Memory B cell (primary cell): ENCODE data around the gene GPR156.

Source experiments
- ATAC-seq: fragments of 150-1000 bp; cut with Tn5 transposase; 2 replicates; pipeline ENCODE4 v1.10.0; 2021; ENCODE audit warnings: low read depth, mild to moderate bottlenecking, moderate library complexity
- DNase-seq, 2 donors: peaks; one replicate each; pipeline ENCODE4 v3.0.0; 2022; ENCODE audit warnings: low spot score in 2 of 2
- H3K27ac Mint-ChIP-seq: one replicate; pipeline ENCODE4 v1.8.0; 2022; ENCODE audit warnings: mild to moderate bottlenecking, moderate library complexity, mixed read lengths
- H3K27me3 Mint-ChIP-seq: one replicate; pipeline ENCODE4 v1.8.0; 2022; ENCODE audit warnings: mixed read lengths
- H3K36me3 Mint-ChIP-seq: one replicate; pipeline ENCODE4 v1.8.0; 2022; ENCODE audit warnings: mild to moderate bottlenecking, mixed read lengths
- H3K4me1 Mint-ChIP-seq: one replicate; pipeline ENCODE4 v1.8.0; 2022; ENCODE audit warnings: mixed read lengths
- H3K4me3 Mint-ChIP-seq: one replicate; pipeline ENCODE4 v1.8.0; 2022; ENCODE audit warnings: mild to moderate bottlenecking, moderate library complexity, mixed read lengths
- H3K9me3 Mint-ChIP-seq: one replicate; pipeline ENCODE4 v1.8.0; 2022; ENCODE audit warnings: mixed read lengths

GPR156 gene

DNA sequence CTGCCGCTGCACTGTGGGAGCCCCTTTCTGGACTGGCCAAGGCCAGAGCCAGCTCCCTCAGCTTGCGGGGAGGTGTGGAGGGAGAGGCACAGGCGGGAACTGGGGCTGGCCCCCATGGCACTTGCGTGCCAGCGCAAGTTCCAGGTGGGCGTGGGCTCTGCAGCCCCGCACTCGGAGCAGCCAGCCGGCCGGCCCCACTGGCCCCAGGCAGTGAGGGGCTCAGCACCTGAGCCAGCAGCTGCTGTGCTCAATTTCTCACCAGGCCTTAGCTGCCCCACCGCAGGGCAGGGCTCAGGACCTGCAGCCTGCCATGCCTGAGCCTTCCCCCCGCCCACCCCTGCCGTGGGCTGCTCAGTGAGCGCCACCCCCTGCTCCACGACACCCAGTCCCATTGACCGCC, 4.6 kb upstream of the GPR156 start:
- Mint-ChIP-seq H3K36me3 (peaks cover 3% of the 10 kb centered on the region), H3K4me3 (no peak overlapping the region), H3K27me3 (peaks cover 15% of the 10 kb centered on the region), H3K4me1 (peaks cover 2% of the 10 kb centered on the region), H3K9me3 (peaks cover 5% of the 10 kb centered on the region), H3K27ac (no peak overlapping the region)
- DNase-seq (no peak), ATAC-seq (no peak)

DNA sequence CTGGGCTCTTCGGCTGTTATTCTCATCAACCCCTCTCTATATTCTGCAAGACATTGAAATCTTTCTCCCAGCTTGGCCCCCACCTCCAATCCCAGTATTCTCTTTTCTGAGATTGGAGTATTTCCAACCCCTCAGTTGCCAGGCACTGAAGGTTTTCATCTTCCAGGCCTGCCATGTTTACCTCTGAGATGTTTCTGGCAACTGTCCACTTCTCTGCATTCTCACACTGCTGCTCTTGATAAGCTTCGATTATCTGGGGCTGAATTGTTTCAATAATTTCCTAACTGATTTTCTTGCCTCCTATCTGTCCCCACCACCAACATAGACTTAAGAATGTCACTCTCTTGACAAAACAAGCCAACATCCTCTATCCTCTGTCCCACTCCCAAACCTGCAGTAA, 1.4 kb upstream of the GPR156 start:
- Mint-ChIP-seq H3K27ac (no peak overlapping the region), H3K36me3 (no peaks in the 10 kb centered on the region), H3K4me3 (no peak overlapping the region), H3K4me1 (peaks cover 2% of the 10 kb centered on the region), H3K27me3 (peaks cover 21% of the 10 kb centered on the region), H3K9me3 (no peaks in the 10 kb centered on the region)
- no peak for DNase-seq
- no peak for ATAC-seq

GRCh38 chr3:120285508-120285841, 453 bp upstream of the GPR156 start:
- H3K4me3 Mint-ChIP-seq, result no peak overlapping the region
- H3K36me3 Mint-ChIP-seq, result no peaks in the 10 kb centered on the region
- H3K27me3 Mint-ChIP-seq, result peaks cover 28% of the 10 kb centered on the region
- no peaks in the 10 kb centered on the region for H3K9me3 Mint-ChIP-seq
- ATAC-seq, result no peak
- H3K4me1 Mint-ChIP-seq, result peaks cover 2% of the 10 kb centered on the region
- no peak overlapping the region for H3K27ac Mint-ChIP-seq
- DNase-seq, result no peak

- Mint-ChIP-seq H3K9me3 (peaks cover 2% of the 10 kb centered on the region), H3K4me1 (peaks cover 2% of the 10 kb centered on the region), H3K36me3 (no peaks in the 10 kb centered on the region), H3K27ac (no peak overlapping the region), H3K27me3 (peaks cover 18% of the 10 kb centered on the region), H3K4me3 (no peak overlapping the region)
- ATAC-seq (no peak), DNase-seq (no peak)
These were observed 3.8 kb downstream of the GPR156 start for GRCh38 chr3:120281261-120281660.

DNA sequence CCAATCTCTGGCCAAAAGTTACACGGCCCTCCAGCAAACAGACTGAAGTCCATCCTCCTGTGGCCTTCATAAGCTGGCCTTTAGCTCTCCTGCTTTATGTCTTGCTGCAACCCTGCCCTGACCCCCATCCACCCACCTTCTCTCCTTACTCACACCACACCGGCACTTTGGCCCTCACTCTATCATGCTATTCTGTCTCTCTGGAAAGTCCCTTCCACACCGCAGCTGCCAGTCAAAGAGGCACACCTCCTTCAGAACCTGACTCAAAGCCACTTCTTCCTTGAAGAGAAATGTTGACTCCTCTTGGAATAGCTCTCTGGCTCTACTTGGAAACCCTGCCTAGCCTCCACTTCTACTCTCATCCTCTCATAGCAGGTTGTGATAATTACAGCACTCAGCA, 4.5 kb downstream of the GPR156 start:
- H3K4me1 Mint-ChIP-seq, result peaks cover 2% of the 10 kb centered on the region
- H3K9me3 Mint-ChIP-seq, result peaks cover 2% of the 10 kb centered on the region
- peaks cover 19% of the 10 kb centered on the region for H3K27me3 Mint-ChIP-seq
- H3K27ac Mint-ChIP-seq, result no peak overlapping the region
- H3K4me3 Mint-ChIP-seq, result no peak overlapping the region
- no peak for ATAC-seq
- no peak for DNase-seq
- H3K36me3 Mint-ChIP-seq, result no peaks in the 10 kb centered on the region

DNA sequence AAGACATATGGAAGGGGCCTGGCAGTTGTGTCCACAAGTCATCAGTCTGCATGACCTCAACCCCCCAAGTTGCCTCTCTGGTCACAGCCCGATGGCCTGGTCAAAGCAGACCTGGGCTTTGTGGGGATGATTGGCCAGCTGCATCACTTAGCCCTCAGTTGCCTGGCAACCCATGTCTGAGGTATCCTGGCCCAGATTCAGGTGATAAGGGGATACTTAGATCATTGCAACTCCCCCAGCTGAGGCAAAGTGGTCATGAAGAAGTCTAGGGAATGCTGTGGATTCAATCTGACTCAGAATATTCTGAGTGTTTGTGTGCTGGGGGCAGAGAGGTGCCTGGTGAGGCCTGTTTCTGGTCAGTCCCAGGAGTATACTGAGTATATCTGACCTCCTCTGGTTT, 5.0 kb downstream of the GPR156 start:
- no peaks in the 10 kb centered on the region for H3K36me3 Mint-ChIP-seq
- H3K27ac Mint-ChIP-seq, result no peak overlapping the region
- no peak overlapping the region for H3K4me3 Mint-ChIP-seq
- peaks cover 19% of the 10 kb centered on the region for H3K27me3 Mint-ChIP-seq
- ATAC-seq (no peak), DNase-seq (no peak)
- H3K9me3 Mint-ChIP-seq, result peaks cover 2% of the 10 kb centered on the region
- H3K4me1 Mint-ChIP-seq, result peaks cover 2% of the 10 kb centered on the region

DNA sequence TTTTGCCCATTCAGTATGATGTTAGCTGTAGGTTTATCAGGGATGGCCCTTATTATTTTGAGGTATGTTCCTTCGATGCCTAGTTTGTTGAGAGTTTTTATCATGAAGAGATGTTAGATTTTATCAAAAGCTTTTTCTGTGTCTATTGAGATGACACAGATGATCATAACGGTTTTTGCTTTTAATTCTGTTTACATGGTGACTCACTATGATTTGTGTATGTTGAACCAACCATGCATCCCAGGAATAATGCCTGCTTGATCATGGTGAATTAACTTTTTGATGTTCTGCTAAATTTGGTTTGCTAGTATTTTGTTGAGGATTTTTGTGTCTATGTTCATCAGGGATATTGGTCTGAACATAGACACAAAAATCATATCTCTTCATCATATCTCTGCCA, 8.3 kb downstream of the GPR156 start:
- peaks cover 3% of the 10 kb centered on the region for H3K9me3 Mint-ChIP-seq
- no peaks in the 10 kb centered on the region for H3K36me3 Mint-ChIP-seq
- no peak overlapping the region for H3K4me3 Mint-ChIP-seq
- ATAC-seq (no peak), DNase-seq (no peak)
- H3K27ac Mint-ChIP-seq, result no peak overlapping the region
- H3K27me3 Mint-ChIP-seq, result peaks cover 11% of the 10 kb centered on the region
- no peaks in the 10 kb centered on the region for H3K4me1 Mint-ChIP-seq

GRCh38 chr3:120275618-120276017, 9.4 kb downstream of the GPR156 start:
- Mint-ChIP-seq H3K36me3 (no peaks in the 10 kb centered on the region), H3K4me3 (no peak overlapping the region), H3K27ac (no peak overlapping the region), H3K27me3 (peaks cover 6% of the 10 kb centered on the region), H3K4me1 (no peaks in the 10 kb centered on the region), H3K9me3 (peaks cover 3% of the 10 kb centered on the region)
- DNase-seq (no peak), ATAC-seq (no peak)

DNA sequence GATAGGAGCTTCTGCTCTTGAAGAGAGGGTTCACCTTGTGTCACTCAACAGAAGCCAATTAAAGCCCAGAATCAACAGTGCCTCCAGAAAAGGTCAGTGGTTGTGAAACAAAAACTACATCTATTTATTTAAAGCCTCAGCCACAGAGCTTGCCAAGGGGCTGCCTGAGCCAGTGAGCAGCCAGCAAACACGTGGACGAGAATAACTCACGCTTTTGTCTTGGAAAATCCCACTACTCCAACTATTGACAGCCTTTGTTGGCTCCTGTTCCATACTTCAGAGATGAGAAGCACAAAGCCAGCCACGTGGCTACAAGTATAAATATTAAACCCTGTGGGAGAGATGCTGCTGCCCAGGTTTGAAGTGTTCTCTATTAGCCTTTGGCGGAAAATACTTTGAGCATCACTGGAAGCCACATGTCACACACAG, 10.3 kb downstream of the GPR156 start:
- peaks cover 5% of the 10 kb centered on the region for H3K27me3 Mint-ChIP-seq
- no peak overlapping the region for H3K27ac Mint-ChIP-seq
- H3K4me1 Mint-ChIP-seq, result no peaks in the 10 kb centered on the region
- H3K9me3 Mint-ChIP-seq, result peaks cover 3% of the 10 kb centered on the region
- no peaks in the 10 kb centered on the region for H3K36me3 Mint-ChIP-seq
- no peak for ATAC-seq
- no peak for DNase-seq
- no peak overlapping the region for H3K4me3 Mint-ChIP-seq

- H3K36me3 Mint-ChIP-seq, result no peaks in the 10 kb centered on the region
- peaks cover 3% of the 10 kb centered on the region for H3K27me3 Mint-ChIP-seq
- no peak for DNase-seq
- H3K4me1 Mint-ChIP-seq, result no peaks in the 10 kb centered on the region
- ATAC-seq, result no peak
- H3K4me3 Mint-ChIP-seq, result no peak overlapping the region
- H3K27ac Mint-ChIP-seq, result no peak overlapping the region
- peaks cover 1% of the 10 kb centered on the region for H3K9me3 Mint-ChIP-seq
These were observed 12.7 kb downstream of the GPR156 start for GRCh38 chr3:120272286-120272685.

DNA sequence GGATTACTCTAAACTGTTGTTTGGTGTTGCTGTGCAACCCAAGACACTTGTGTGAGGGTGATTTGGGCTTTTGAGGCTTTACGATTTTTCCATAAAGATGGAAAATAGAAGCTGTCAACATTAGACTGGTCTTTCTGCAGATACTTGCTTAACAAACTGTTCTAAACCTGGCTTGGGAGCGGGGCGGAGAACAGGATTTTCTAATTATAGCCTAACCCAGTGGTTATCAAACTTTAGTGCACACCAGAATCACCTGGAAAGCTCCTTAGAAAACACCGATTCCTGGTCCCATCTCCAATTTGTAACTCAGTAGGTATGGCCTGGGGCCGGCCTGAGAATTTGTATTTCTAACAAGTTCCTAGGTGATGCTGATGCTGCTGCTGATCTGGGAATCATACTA, 19.0 kb downstream of the GPR156 start:
- no peaks in the 10 kb centered on the region for H3K36me3 Mint-ChIP-seq
- no peak overlapping the region for H3K4me3 Mint-ChIP-seq
- no peaks in the 10 kb centered on the region for H3K9me3 Mint-ChIP-seq
- peaks cover 6% of the 10 kb centered on the region for H3K27me3 Mint-ChIP-seq
- no peak overlapping the region for H3K27ac Mint-ChIP-seq
- H3K4me1 Mint-ChIP-seq, result no peaks in the 10 kb centered on the region
- DNase-seq (no peak), ATAC-seq (no peak)

DNA sequence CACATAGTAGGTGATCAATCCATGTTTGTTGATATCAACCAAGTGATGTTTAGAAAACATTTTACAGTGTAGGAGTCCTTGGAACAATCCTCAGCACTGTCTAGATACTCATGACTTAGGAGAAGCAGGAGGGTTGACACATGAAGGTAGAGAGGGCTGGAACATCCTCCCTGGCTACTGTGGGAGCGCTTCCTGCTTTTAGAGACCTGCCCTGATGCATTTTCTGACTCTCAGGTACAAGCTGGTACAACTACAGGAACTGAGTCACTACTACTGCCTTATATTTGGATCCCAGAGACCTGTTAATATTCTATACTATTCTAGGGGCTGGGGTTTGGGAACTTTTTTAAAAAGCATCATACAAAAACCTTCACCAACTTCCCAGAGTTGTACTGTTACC, 20.1 kb downstream of the GPR156 start:
- Mint-ChIP-seq H3K36me3 (no peaks in the 10 kb centered on the region), H3K4me3 (no peak overlapping the region), H3K4me1 (no peaks in the 10 kb centered on the region), H3K9me3 (no peaks in the 10 kb centered on the region), H3K27ac (no peak overlapping the region), H3K27me3 (peaks cover 6% of the 10 kb centered on the region)
- ATAC-seq (no peak), DNase-seq (no peak)

GRCh38 chr3:120263792-120264191, 21.2 kb downstream of the GPR156 start:
- Mint-ChIP-seq H3K27me3 (peaks cover 6% of the 10 kb centered on the region), H3K4me3 (no peak overlapping the region), H3K4me1 (no peaks in the 10 kb centered on the region), H3K27ac (no peak overlapping the region), H3K36me3 (no peaks in the 10 kb centered on the region), H3K9me3 (no peaks in the 10 kb centered on the region)
- DNase-seq, result no peak
- no peak for ATAC-seq

DNA sequence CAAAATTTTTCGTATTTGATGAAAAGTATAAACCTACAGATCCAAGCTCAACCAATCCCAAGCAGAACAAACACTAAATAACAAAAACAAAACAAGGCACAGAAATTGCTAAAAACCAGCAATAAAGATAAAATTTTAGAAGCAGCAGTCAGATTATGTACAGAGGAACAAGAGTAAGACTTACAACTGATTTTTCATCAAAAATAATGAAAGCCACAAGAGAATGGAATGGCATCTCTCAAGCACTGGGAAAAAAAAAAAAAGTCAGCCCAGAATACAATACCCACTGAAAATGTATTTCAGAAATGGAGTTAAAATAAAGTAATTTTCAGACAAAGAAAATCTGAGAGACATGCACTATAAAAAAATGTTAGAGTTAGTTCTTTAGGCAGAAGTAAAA, 27.0 kb downstream of the GPR156 start:
- H3K27ac Mint-ChIP-seq, result no peak overlapping the region
- no peaks in the 10 kb centered on the region for H3K4me1 Mint-ChIP-seq
- no peak overlapping the region for H3K4me3 Mint-ChIP-seq
- peaks cover 3% of the 10 kb centered on the region for H3K27me3 Mint-ChIP-seq
- ATAC-seq (no peak), DNase-seq (no peak)
- peaks cover 2% of the 10 kb centered on the region for H3K36me3 Mint-ChIP-seq
- peaks cover 14% of the 10 kb centered on the region for H3K9me3 Mint-ChIP-seq

DNA sequence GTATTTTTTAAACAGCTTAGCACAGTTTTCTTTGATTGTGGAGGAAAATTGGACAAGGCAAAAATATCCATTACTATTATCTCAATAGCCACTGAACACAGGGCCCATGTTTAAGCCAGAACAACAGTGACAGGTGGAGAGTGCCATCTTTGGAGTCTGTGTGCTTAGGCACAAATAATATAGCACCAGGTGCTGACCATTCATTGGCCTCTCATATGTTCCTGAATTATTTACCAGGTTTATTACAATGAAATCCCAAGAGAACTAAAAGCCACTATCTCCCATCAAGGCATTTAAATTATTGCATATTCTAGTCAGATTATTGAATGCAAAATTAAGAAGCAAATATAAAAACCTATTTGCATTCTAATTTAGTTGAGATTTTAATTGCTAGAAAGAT, 39.6 kb downstream of the GPR156 start:
- no peak for ATAC-seq
- H3K27ac Mint-ChIP-seq, result no peak overlapping the region
- H3K36me3 Mint-ChIP-seq, result peaks cover 2% of the 10 kb centered on the region
- peaks cover 13% of the 10 kb centered on the region for H3K27me3 Mint-ChIP-seq
- peaks cover 3% of the 10 kb centered on the region for H3K4me1 Mint-ChIP-seq
- no peaks in the 10 kb centered on the region for H3K9me3 Mint-ChIP-seq
- DNase-seq, result no peak
- H3K4me3 Mint-ChIP-seq, result no peak overlapping the region

GRCh38 chr3:120244834-120245225, 40.2 kb downstream of the GPR156 start:
- Mint-ChIP-seq H3K27ac (no peak overlapping the region), H3K36me3 (peaks cover 2% of the 10 kb centered on the region), H3K9me3 (no peaks in the 10 kb centered on the region), H3K4me1 (peaks cover 3% of the 10 kb centered on the region), H3K27me3 (peaks cover 15% of the 10 kb centered on the region), H3K4me3 (no peak overlapping the region)
- DNase-seq, result no peak
- no peak for ATAC-seq
